Mucosa of descending colon (tissue), 3 donors: ENCODE data around the gene MLC1. TPM values are rescaled to one million over a fixed set of nuclear protein-coding genes. Genes with fewer than 3 reads are reported as not detected.
A peak's percentile ranks its signal among the peaks of the same experiment; 100 is the strongest.

Experiments
- ATAC-seq: fragments of 200-7000 bp; cut with Tn5 transposase; one replicate; pipeline ENCODE4 v1.9.1; 2020; ENCODE audit warnings: mild to moderate bottlenecking, moderate library complexity
- DNase-seq, 3 donors: peaks; one replicate each; pipeline ENCODE4 v3.0.0-alpha.2; 2020
- H3K36me3 ChIP-seq: fragments of 200-600 bp; one replicate; pipeline ENCODE4 v1.8.0; 2021; ENCODE audit warnings: low read depth, mild to moderate bottlenecking
- H3K4me1 ChIP-seq: fragments of 200-600 bp; one replicate; pipeline ENCODE4 v1.8.0; 2021; ENCODE audit warnings: low read depth, mild to moderate bottlenecking
- H3K4me3 ChIP-seq: fragments of 200-600 bp; one replicate; pipeline ENCODE4 v1.8.0; 2021; ENCODE audit warnings: mild to moderate bottlenecking
- H3K9me3 ChIP-seq: fragments of 200-600 bp; one replicate; pipeline ENCODE4 v1.8.0; 2021; ENCODE audit warnings: mild to moderate bottlenecking
- intact Hi-C, 2 donors: fragments of 100-400 bp; cut with DNase I in 1 of 2; cut with micrococcal nuclease in 1 of 2; formaldehyde crosslinking; loops; one replicate each; pipeline versions ENCODE4 v1.11.0 to v1.11.1; 2022; cut with DNase I, micrococcal nuclease
- total RNA-seq, 3 donors: library from RNA; stranded (reverse); fragmentation: NEBNext Ultra II Directional in 2 of 3; extraction: Animal tissue kit (Norgen Biotek cat#: 25700) in 2 of 3; gene quantifications; one replicate each; pipeline versions ENCODE4 v1.2.1 to v1.2.4, GENCODE V29; 2021 to 2023
- TF ChIP-seq, protein P1 (sequence below): fragments of 200-600 bp; IDR thresholded peaks from one replicate; pipeline ENCODE4 v1.8.0; 2022; ENCODE audit warnings: antibody characterized with exemption, mild to moderate bottlenecking
- donor health status: DM: no; HTN: no; CAD: no; lungs with moderate emphysema.
- donor health status: DM: no; HTN: no; CAD: no.
- donor health status: DM: no; HTN: yes; CAD: no.

MLC1 gene
- total RNA-seq, 3 donors from 2014 or later: 0.16 TPM; not detected in 2

DNA sequence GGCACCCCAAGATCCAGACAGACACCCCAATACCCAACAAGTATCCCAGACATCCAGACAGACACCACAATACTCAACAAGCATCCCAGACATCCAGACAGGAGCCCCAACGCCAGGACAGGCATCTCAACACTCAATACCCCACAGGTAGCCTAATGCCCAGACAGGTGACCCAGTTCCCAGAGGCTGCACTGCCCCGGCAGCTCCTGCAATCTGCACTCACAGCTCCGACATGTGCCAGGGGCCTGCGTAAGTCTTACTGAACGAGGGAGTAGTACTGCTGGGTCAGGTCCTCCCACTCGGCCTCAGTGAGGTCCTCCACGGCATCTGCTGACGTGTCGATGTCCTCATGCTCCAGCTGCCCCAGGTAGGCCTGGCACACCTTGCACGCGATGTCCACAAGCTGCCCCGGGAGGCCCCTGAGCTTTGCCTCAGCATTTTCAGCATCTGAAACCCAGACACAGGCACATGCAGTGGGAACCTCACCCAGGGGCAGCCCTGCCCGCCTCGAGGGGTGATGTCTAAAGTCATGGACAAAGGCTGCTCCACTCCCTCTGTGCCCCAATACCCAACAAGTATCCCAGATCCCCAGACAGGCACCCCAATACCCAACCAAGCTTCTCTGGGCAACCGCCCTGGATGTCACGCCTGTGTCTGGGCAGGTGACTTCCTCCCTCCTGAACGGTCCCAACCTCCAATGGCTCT is 43.7 kb downstream of the MLC1 start:
- H3K9me3 ChIP-seq: no peaks in the 10 kb centered on the region
- H3K4me1 ChIP-seq: no peaks in the 10 kb centered on the region
- TF ChIP-seq, protein P1, sequence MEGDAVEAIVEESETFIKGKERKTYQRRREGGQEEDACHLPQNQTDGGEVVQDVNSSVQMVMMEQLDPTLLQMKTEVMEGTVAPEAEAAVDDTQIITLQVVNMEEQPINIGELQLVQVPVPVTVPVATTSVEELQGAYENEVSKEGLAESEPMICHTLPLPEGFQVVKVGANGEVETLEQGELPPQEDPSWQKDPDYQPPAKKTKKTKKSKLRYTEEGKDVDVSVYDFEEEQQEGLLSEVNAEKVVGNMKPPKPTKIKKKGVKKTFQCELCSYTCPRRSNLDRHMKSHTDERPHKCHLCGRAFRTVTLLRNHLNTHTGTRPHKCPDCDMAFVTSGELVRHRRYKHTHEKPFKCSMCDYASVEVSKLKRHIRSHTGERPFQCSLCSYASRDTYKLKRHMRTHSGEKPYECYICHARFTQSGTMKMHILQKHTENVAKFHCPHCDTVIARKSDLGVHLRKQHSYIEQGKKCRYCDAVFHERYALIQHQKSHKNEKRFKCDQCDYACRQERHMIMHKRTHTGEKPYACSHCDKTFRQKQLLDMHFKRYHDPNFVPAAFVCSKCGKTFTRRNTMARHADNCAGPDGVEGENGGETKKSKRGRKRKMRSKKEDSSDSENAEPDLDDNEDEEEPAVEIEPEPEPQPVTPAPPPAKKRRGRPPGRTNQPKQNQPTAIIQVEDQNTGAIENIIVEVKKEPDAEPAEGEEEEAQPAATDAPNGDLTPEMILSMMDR: no peak
- no peaks in the 10 kb centered on the region for H3K36me3 ChIP-seq
- DNase-seq: no peak
- intact Hi-C loops: no loop called here
- no peak for ATAC-seq
- H3K4me3 ChIP-seq: no peak overlapping the region

DNA sequence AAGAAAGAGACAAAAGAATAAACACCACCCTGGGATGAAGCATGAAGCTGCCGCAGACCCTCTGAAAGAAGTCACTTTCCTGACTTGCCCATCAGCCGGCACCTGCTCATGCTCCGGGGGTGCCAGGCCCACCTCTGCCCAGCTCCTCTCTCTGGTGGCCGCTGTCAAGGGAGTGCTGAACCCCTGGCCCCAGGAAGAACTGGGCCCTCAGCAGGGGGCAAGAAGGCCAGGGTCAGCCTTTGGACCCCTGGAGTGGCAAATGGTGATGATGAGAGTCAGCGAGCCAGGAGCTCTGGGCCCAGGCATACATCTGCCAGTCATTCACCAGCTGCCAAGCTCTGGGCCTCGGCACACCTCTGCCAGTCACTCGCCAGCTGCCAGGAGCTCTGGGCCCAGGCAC is 44.5 kb downstream of the MLC1 start:
- intact Hi-C loops: no loop called here
- DNase-seq: no peak
- Histone ChIP-seq H3K9me3 (no peaks in the 10 kb centered on the region), H3K4me3 (no peak overlapping the region), H3K4me1 (no peaks in the 10 kb centered on the region), H3K36me3 (no peaks in the 10 kb centered on the region)
- TF ChIP-seq, protein P1: no peak
- no peak for ATAC-seq

DNA sequence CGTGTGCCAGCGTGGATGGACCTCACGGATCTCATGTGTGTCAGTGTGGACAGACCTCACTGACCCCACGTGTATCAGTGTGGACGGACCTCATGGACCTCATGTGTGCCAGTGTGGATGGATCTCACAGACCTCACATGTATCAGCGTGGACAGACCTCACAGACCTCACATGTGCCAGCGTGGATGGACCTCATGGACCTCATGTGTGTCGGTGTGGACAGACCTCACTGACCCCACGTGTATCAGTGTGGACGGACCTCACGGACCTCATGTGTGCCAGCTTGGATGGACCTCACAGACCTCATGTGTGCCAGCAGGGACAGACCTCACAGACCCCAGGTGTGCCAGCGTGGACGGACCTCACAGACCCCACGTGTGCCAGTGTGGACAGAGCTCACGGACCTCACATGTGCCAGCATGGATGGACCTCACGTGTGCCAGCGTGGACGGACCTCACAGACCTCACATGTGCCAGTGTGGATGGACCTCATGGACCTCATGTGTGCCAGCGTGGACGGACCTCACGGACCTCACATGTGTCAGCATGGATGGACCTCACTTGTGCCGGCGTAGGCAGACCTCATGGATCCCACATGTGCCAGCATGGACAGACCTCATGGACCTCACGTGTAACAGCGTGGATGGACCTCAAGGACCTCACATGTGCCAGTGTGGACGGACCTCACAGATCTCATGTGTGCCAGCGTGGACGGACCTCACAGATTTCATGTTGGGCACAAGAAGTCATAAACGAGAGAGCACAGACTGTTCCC is 45.4 kb downstream of the MLC1 start:
- no peaks in the 10 kb centered on the region for H3K9me3 ChIP-seq
- peak in 1 of 3 donors; percentile 2 for DNase-seq
- intact Hi-C loops: loop anchor here in 1 of 2 donors (10.0 kb wide), 1 partner anchor 275 kb away; no protein-coding TSS in a partner anchor
- TF ChIP-seq, protein P1: no peak
- no peaks in the 10 kb centered on the region for H3K4me1 ChIP-seq
- ATAC-seq: no peak
- no peak overlapping the region for H3K4me3 ChIP-seq
- no peaks in the 10 kb centered on the region for H3K36me3 ChIP-seq

DNA sequence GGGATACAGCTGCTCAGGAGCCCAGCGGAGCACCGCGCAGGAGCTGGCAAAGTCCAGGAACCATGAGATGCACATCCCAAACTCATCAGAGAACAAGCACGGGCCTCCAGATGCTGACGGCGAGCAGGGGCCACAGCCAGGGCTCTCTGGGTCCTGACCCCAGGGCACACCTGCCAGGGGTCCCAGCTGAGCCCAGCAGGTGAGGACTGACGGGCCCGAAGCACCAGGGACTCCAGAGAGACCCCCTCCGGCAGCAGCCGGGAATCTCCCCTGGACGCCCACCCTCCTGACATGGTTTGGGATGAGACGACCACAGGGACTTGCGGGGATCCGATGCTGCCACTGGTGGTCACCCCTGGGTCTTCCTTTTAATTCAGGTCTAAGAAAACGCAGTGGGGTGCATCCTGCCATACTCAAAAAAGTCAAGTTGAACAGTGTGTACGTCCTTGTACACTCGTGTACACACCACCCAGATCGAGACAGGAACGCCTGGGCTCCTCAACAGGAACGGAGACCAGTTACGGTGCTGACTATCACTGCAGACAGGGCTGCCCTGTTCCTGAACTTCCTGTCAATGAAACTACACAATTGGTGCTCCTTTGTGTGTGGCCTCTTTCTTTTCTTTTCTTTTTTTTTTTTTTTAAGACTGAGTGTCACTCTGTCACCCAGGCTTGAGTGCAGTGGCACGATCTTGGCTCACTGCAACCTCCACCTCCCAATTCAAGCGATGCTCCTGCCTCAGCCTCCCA is 49.1 kb downstream of the MLC1 start:
- Histone ChIP-seq H3K9me3 (no peaks in the 10 kb centered on the region), H3K4me1 (no peaks in the 10 kb centered on the region), H3K36me3 (no peaks in the 10 kb centered on the region), H3K4me3 (no peak overlapping the region)
- ATAC-seq (no peak), DNase-seq (no peak)
- TF ChIP-seq, protein P1: no peak
- intact Hi-C loops: loop anchor here in 1 of 2 donors (10.0 kb wide), 1 partner anchor 271 kb away; no protein-coding TSS in a partner anchor

DNA sequence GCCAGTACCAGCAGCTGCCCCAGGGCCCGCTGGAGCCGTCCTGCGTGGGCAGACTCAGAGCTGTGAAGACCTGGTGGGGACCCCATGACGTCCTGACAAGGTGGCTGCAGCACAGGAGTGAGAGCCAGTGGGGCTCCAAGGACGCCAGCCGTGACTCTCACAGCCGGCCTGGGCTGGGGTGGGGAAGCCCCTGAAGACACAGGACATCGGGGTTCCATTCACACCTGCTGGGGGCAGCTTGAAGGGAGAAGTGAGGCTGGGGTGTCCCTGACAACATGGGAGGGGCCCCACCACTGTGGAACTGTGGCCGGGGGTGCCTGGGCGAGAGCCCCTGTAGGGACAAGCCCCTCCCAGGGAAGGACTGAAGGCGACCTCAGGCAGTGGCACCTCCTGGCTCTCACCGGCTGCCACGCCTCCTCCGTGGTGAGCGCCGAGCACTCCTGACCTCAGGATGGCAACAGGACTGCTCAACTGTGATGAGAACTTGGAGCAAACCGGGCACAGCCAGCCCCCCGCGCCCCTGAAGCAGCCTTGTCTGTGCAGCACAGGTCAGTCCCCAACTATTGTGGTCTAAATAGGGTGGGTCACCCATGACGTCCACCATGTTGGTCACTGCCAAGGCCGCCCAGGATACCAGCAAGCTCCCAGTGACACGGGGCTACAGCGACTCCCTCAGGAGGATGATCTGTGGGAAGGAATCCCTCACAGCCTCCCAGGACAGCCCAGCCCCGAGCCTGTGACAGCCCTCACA is 49.9 kb downstream of the MLC1 start:
- H3K4me3 ChIP-seq: no peak overlapping the region
- TF ChIP-seq, protein P1: no peak
- no peak for ATAC-seq
- DNase-seq: no peak
- no peaks in the 10 kb centered on the region for H3K9me3 ChIP-seq
- H3K36me3 ChIP-seq: no peaks in the 10 kb centered on the region
- H3K4me1 ChIP-seq: no peaks in the 10 kb centered on the region
- intact Hi-C loops: loop anchor here in 1 of 2 donors (10.0 kb wide), 1 partner anchor 271 kb away; no protein-coding TSS in a partner anchor
